OCI-LY1 (cell line): ENCODE data around the gene CCNT2.

Experiments used
- EZH2 ChIP-seq: fragments of 200-600 bp; sonication (generic), shearing (Covaris generic); IDR thresholded peaks from 2 replicates; pipeline ENCODE4 v1.8.0; 2017; ENCODE audit warnings: borderline replicate concordance, mixed run types, mild to moderate bottlenecking, antibody characterized with exemption, low read length, moderate library complexity, mixed read lengths
- TF ChIP-seq, protein P1 (sequence below): fragments of 200-600 bp; sonication (generic), shearing (Covaris generic); IDR thresholded peaks from 2 replicates; pipeline ENCODE4 v1.5.1; 2017; ENCODE audit warnings: mild to moderate bottlenecking, antibody characterized with exemption, low read length, moderate library complexity, mixed read lengths

DNA sequence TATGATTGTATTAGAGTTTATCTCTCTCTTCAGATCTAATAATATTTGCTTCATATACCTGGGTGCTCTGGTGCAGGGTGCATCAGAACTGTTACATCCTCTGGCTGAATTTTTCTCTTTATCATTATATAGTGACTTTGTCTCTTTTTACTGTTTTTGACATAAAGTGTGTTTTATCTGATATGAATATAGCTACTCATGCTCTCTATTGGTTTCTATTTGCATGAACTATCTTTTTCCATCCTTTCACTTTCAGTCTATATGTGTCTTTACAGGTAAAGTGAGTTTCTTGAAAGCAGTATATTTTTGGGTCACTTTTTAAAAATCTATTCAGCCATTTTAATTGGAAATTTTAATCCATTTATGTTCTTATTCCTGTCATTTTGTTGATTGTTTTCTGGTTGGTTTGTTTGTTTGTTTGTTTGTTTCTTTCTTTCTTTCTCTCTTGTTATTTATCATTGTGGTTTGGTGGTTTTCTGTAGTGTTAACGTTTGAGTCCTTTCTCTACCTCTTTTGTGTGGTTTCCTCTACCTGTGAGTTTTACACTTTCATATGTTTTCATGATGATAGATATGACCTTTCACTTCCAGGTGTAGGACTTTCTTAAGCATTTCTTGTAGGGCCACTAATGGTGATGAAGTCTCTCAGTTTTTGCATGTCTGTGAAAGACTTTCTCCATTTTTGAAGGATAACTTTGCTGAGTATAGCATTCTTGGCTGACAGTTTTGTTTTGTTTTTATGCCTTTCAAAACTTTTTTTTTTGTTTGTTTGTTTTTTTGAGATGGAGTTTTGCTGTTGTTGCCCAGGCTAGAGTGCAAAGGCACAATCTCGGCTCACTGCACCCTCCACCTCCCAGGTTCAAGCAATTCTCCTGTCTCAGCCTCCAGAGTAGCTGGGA, 54.9 kb downstream of the CCNT2 start:
- TF ChIP-seq, protein P1, sequence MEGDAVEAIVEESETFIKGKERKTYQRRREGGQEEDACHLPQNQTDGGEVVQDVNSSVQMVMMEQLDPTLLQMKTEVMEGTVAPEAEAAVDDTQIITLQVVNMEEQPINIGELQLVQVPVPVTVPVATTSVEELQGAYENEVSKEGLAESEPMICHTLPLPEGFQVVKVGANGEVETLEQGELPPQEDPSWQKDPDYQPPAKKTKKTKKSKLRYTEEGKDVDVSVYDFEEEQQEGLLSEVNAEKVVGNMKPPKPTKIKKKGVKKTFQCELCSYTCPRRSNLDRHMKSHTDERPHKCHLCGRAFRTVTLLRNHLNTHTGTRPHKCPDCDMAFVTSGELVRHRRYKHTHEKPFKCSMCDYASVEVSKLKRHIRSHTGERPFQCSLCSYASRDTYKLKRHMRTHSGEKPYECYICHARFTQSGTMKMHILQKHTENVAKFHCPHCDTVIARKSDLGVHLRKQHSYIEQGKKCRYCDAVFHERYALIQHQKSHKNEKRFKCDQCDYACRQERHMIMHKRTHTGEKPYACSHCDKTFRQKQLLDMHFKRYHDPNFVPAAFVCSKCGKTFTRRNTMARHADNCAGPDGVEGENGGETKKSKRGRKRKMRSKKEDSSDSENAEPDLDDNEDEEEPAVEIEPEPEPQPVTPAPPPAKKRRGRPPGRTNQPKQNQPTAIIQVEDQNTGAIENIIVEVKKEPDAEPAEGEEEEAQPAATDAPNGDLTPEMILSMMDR, result no peak
- TF ChIP-seq EZH2, result no peak
